Activated CD4-positive, alpha-beta T cell treated with anti-CD3 and anti-CD28 coated beads, Interleukin-2, amount 10 ng/mL, durations not matched to agents 7 days and 5 days (primary cell): Measurements from ENCODE around the gene FMO1. TPM values are rescaled to one million over a fixed set of nuclear protein-coding genes. Genes with fewer than 3 reads are reported as not detected.
"Not testable (repeated sequence)": the region's sequence is repeated elsewhere in the genome, so short reads cannot be mapped to it uniquely, and the experiment has no call there.

Experiments
- CTCF ChIA-PET: fragments of 350-600 bp; sonication (Branson Sonifier 250); formaldehyde crosslinking; loops from one replicate; lab custom pipeline; 2021; ENCODE audit warnings: antibody characterized with exemption; lab: Charles Lee
- POLR2A ChIA-PET: fragments of 350-600 bp; sonication (Branson Sonifier 250); formaldehyde crosslinking; loops from one replicate; lab custom pipeline; 2021; ENCODE audit warnings: antibody characterized with exemption; lab: Charles Lee
- DNase-seq: peaks from one replicate; pipeline ENCODE4 v3.0.0-alpha.2; 2020
- H3K27ac Mint-ChIP-seq: one replicate; pipeline ENCODE4 v1.8.0; 2021; ENCODE audit warnings: mild to moderate bottlenecking, moderate library complexity, mixed read lengths
- H3K27me3 Mint-ChIP-seq: one replicate; pipeline ENCODE4 v1.8.0; 2021; ENCODE audit warnings: mixed read lengths
- H3K36me3 Mint-ChIP-seq: one replicate; pipeline ENCODE4 v1.8.0; 2021; ENCODE audit warnings: low read depth, mixed read lengths
- H3K4me1 Mint-ChIP-seq: one replicate; pipeline ENCODE4 v1.8.0; 2021; ENCODE audit warnings: mixed read lengths
- H3K4me3 Mint-ChIP-seq: one replicate; pipeline ENCODE4 v1.8.0; 2021; ENCODE audit warnings: mild to moderate bottlenecking, moderate library complexity, mixed read lengths
- H3K9me3 Mint-ChIP-seq: one replicate; pipeline ENCODE4 v1.8.0; 2021; ENCODE audit warnings: mixed read lengths
- total RNA-seq, 2 experiments: library from RNA; stranded (reverse); gene quantifications; one replicate each; pipeline ENCODE4 v1.2.3, GENCODE V29; 2021

Gene FMO1
- total RNA-seq, 2 experiments from 2014 or later: not detected

GRCh38 chr1:171267391-171267790 lies 19.1 kb downstream of the FMO1 start:
- ChIA-PET CTCF (no interaction called here), POLR2A (no interaction called here)
- H3K4me1 Mint-ChIP-seq: no peaks in the 10 kb centered on the region
- no peak overlapping the region for H3K4me3 Mint-ChIP-seq
- H3K27me3 Mint-ChIP-seq: peaks cover 31% of the 10 kb centered on the region
- H3K36me3 Mint-ChIP-seq: no peaks in the 10 kb centered on the region
- no peak overlapping the region for H3K27ac Mint-ChIP-seq
- no peaks in the 10 kb centered on the region for H3K9me3 Mint-ChIP-seq
- no peak for DNase-seq

- H3K36me3 Mint-ChIP-seq: no peaks in the 10 kb centered on the region
These were observed 22.5 kb downstream of the FMO1 start for GRCh38 chr1:171270806-171271205.

GRCh38 chr1:171277534-171277933 lies 29.2 kb downstream of the FMO1 start:
- Mint-ChIP-seq H3K27me3 (peaks cover 15% of the 10 kb centered on the region), H3K27ac (no peak overlapping the region), H3K4me3 (no peak overlapping the region), H3K36me3 (no peaks in the 10 kb centered on the region), H3K9me3 (no peaks in the 10 kb centered on the region), H3K4me1 (no peaks in the 10 kb centered on the region)
- DNase-seq: no peak
- ChIA-PET CTCF (no interaction called here), POLR2A (no interaction called here)

More at GRCh38 chr1:171270806-171271205, 22.5 kb downstream of the FMO1 start:
- no peak overlapping the region for H3K4me3 Mint-ChIP-seq
- no peaks in the 10 kb centered on the region for H3K9me3 Mint-ChIP-seq
- CTCF ChIA-PET: no interaction called here
- no peak overlapping the region for H3K27ac Mint-ChIP-seq
- peaks cover 31% of the 10 kb centered on the region for H3K27me3 Mint-ChIP-seq
- DNase-seq: no peak
- POLR2A ChIA-PET: no interaction called here
- H3K4me1 Mint-ChIP-seq: no peaks in the 10 kb centered on the region

- no peaks in the 10 kb centered on the region for H3K9me3 Mint-ChIP-seq
- DNase-seq: no peak
- no peaks in the 10 kb centered on the region for H3K4me1 Mint-ChIP-seq
- peaks cover 17% of the 10 kb centered on the region for H3K27me3 Mint-ChIP-seq
- CTCF ChIA-PET: no interaction called here
- no peaks in the 10 kb centered on the region for H3K36me3 Mint-ChIP-seq
- no peak overlapping the region for H3K27ac Mint-ChIP-seq
- H3K4me3 Mint-ChIP-seq: no peak overlapping the region
- POLR2A ChIA-PET: no interaction called here
These were observed 30.9 kb downstream of the FMO1 start for GRCh38 chr1:171279234-171279633.

- ChIA-PET POLR2A (no interaction called here), CTCF (no interaction called here)
- H3K36me3 Mint-ChIP-seq: no peaks in the 10 kb centered on the region
- H3K9me3 Mint-ChIP-seq: no peaks in the 10 kb centered on the region
- no peaks in the 10 kb centered on the region for H3K4me1 Mint-ChIP-seq
- H3K27ac Mint-ChIP-seq: no peak overlapping the region
- DNase-seq: no peak
- no peak overlapping the region for H3K4me3 Mint-ChIP-seq
- peaks cover 17% of the 10 kb centered on the region for H3K27me3 Mint-ChIP-seq
These were observed 31.4 kb downstream of the FMO1 start for GRCh38 chr1:171279678-171280077.

DNA sequence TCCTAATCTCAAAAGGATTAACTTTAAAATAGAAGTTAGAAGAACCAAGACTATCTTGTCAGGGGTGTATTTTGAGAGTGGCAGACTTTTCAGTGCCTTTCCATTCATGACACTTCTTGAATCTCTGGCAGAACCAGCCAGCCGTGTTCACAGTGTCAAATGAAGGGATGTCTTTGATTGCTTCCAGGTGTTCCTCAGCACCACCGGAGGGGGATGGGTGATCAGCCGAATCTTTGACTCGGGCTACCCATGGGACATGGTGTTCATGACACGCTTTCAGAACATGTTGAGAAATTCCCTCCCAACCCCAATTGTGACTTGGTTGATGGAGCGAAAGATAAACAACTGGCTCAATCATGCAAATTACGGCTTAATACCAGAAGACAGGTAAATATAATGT lies 32.3 kb downstream of the FMO1 start:
- ChIA-PET POLR2A (no interaction called here), CTCF (interaction anchor here (0.6 kb wide), 1 partner anchor 430 kb away, joined by 3 read pairs; no protein-coding TSS in a partner anchor)
- H3K4me1 Mint-ChIP-seq: no peaks in the 10 kb centered on the region
- no peaks in the 10 kb centered on the region for H3K36me3 Mint-ChIP-seq
- peaks cover 20% of the 10 kb centered on the region for H3K27me3 Mint-ChIP-seq
- no peak overlapping the region for H3K27ac Mint-ChIP-seq
- no peak overlapping the region for H3K4me3 Mint-ChIP-seq
- no peak for DNase-seq
- no peaks in the 10 kb centered on the region for H3K9me3 Mint-ChIP-seq

GRCh38 chr1:171286032-171286705 lies 37.9 kb downstream of the FMO1 start:
- H3K9me3 Mint-ChIP-seq: no peaks in the 10 kb centered on the region
- CTCF ChIA-PET: interaction anchor here (1.2 kb wide), 1 partner anchor 28 kb away, joined by 4 read pairs; the partner anchor contains the start of gene FMO4

DNA sequence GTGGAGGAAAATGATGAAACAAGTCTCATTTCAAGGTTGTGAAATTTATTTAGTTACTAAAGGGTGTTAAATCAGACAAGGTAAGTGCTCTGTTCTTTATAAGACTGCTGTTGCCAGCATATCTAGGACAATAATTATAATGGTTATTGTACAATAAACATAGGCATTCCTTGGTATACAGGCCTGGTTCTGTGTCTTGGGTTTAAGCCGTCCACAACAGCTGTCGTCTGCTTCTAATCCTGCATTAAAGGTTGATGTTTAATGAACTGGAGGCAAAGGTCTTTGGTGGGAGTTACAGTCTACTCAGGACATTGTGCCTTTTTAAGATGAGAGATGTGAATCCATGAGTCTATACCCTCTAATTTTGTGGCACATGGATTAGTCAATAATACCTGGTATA lies 42.3 kb downstream of the FMO1 start:
- CTCF ChIA-PET: no interaction called here

More at GRCh38 chr1:171286032-171286705, 37.9 kb downstream of the FMO1 start:
- H3K4me1 Mint-ChIP-seq: no peaks in the 10 kb centered on the region
- peaks cover 9% of the 10 kb centered on the region for H3K27me3 Mint-ChIP-seq
- no peak overlapping the region for H3K27ac Mint-ChIP-seq
- no peaks in the 10 kb centered on the region for H3K36me3 Mint-ChIP-seq
- POLR2A ChIA-PET: interaction anchor here (0.7 kb wide), 1 partner anchor 1888 kb away, joined by 4 read pairs; no protein-coding TSS in a partner anchor
- no peak overlapping the region for H3K4me3 Mint-ChIP-seq
- no peak for DNase-seq

DNA sequence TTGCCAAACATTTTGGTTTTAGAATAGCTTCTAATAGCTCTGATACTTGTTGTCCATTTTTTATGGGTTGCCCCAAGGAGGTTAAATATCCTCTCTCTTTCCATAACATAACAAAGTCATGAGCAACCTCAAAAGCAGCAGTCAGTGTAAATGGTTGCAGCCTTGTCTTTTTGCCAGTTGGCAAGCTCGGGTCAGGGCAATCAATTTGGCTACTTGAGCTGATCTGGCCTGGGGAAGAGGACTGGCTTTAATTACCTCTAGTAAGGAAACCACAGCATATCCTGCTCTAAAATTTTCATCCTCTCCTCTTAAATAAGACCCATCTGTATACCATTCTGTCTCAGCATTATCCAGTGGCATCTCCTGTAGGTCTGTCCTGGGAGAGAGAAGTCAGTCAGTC lies 44.5 kb downstream of the FMO1 start:
- Mint-ChIP-seq H3K9me3 (peaks cover under 1% of the 10 kb centered on the region), H3K27me3 (peaks cover 7% of the 10 kb centered on the region), H3K36me3 (no peaks in the 10 kb centered on the region), H3K4me3 (no peak overlapping the region), H3K4me1 (no peaks in the 10 kb centered on the region), H3K27ac (no peak overlapping the region)
- no peak for DNase-seq
- ChIA-PET POLR2A (no interaction called here), CTCF (no interaction called here)

More for the DNA sequence above, 42.3 kb downstream of the FMO1 start:
- Mint-ChIP-seq H3K27ac (no peak overlapping the region), H3K4me1 (no peaks in the 10 kb centered on the region), H3K36me3 (no peaks in the 10 kb centered on the region), H3K4me3 (no peak overlapping the region), H3K9me3 (no peaks in the 10 kb centered on the region), H3K27me3 (peaks cover 7% of the 10 kb centered on the region)
- POLR2A ChIA-PET: no interaction called here
- no peak for DNase-seq

GRCh38 chr1:171295383-171295782 lies 47.1 kb downstream of the FMO1 start:
- H3K36me3 Mint-ChIP-seq, H3K4me1 Mint-ChIP-seq, DNase-seq, POLR2A ChIA-PET, H3K4me3 Mint-ChIP-seq, H3K27me3 Mint-ChIP-seq, H3K27ac Mint-ChIP-seq: not testable (repeated sequence)
- H3K9me3 Mint-ChIP-seq: peaks cover 14% of the 10 kb centered on the region
- CTCF ChIA-PET: interaction anchor here (1.5 kb wide), 1 partner anchor 18 kb away, joined by 4 read pairs; the partner anchor contains the start of gene FMO4

- Mint-ChIP-seq H3K4me3 (no peak overlapping the region), H3K4me1 (no peaks in the 10 kb centered on the region), H3K27ac (no peak overlapping the region), H3K27me3 (peaks cover 7% of the 10 kb centered on the region), H3K9me3 (peaks cover 14% of the 10 kb centered on the region), H3K36me3 (peaks cover 4% of the 10 kb centered on the region)
- CTCF ChIA-PET: interaction anchor here (1.5 kb wide), 1 partner anchor 18 kb away, joined by 4 read pairs; the partner anchor contains the start of gene FMO4
- POLR2A ChIA-PET: no interaction called here
- no peak for DNase-seq
These were observed 47.5 kb downstream of the FMO1 start for GRCh38 chr1:171295821-171296220.

DNA sequence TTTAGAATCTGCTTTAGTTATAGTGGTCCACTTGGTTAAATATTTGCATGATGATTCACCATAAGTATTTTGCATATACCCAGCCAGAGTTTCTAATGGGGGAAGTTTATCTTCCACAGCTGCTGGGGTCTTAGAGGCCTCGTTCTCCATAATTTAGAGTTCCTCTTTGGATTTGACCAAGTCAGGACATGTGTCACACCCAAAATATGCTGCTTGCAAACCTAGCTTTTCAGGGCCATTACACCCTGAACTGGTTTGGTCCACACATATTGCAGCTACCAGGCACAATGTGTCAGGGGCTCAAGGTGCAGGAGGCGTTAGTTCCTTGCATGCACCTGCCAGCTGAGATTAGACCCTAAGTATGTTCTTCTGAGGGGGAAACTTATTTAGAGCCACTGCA lies 48.6 kb downstream of the FMO1 start:
- Mint-ChIP-seq H3K4me3 (no peak overlapping the region), H3K27me3 (peaks cover 8% of the 10 kb centered on the region), H3K36me3 (peaks cover 4% of the 10 kb centered on the region), H3K9me3 (peaks cover 14% of the 10 kb centered on the region), H3K27ac (no peak overlapping the region), H3K4me1 (no peaks in the 10 kb centered on the region)
- ChIA-PET POLR2A (no interaction called here), CTCF (interaction anchor here (0.6 to 1.5 kb wide), 2 partner anchors 17 to 160 kb away, joined by 3 to 4 read pairs; partner anchors contain the start of gene FMO4)
- no peak for DNase-seq

GRCh38 chr1:171298696-171299095 lies 50.4 kb downstream of the FMO1 start:
- Mint-ChIP-seq H3K27ac (no peak overlapping the region), H3K4me3 (no peak overlapping the region), H3K36me3 (peaks cover 4% of the 10 kb centered on the region), H3K9me3 (peaks cover 19% of the 10 kb centered on the region), H3K27me3 (peaks cover 10% of the 10 kb centered on the region), H3K4me1 (no peaks in the 10 kb centered on the region)
- no peak for DNase-seq
- ChIA-PET POLR2A (no interaction called here), CTCF (interaction anchor here (1.3 kb wide), 1 partner anchor 15 kb away, joined by 4 read pairs; the partner anchor contains the start of gene FMO4)
